ENCODE data around the gene DNAJC11. TPM values are rescaled to one million over a fixed set of nuclear protein-coding genes. Genes with fewer than 3 reads are reported as not detected.
"Not testable (repeated sequence)": the region's sequence is repeated elsewhere in the genome, so short reads cannot be mapped to it uniquely, and the experiment has no call there.

Gene DNAJC11
- total RNA-seq, 1 experiment from 2014 or later = 44.7 TPM

- DNase-seq (ENCODE audit: low read depth) = peak; percentile 98
These were observed 100.3 kb downstream of the DNAJC11 start for GRCh38 chr1:6601049-6601922.

- DNase-seq (ENCODE audit: low read depth) = no peak
These were observed 101.1 kb downstream of the DNAJC11 start for GRCh38 chr1:6600410-6601048.

GRCh38 chr1:6599991-6600390 is 101.6 kb downstream of the DNAJC11 start:
- DNase-seq (ENCODE audit: low read depth) = not testable (repeated sequence)

- DNase-seq (ENCODE audit: low read depth) = no peak
These were observed 102.3 kb downstream of the DNAJC11 start for GRCh38 chr1:6599141-6599975.

- DNase-seq (ENCODE audit: low read depth) = no peak
These were observed 103.9 kb downstream of the DNAJC11 start for GRCh38 chr1:6597777-6598131.

- no peak for DNase-seq (ENCODE audit: low read depth)
These were observed 104.5 kb downstream of the DNAJC11 start for GRCh38 chr1:6596886-6597776.

- DNase-seq (ENCODE audit: low read depth) = no peak
These were observed 105.3 kb downstream of the DNAJC11 start for GRCh38 chr1:6596351-6596750.

- DNase-seq (ENCODE audit: low read depth) = no peak
These were observed 106.5 kb downstream of the DNAJC11 start for GRCh38 chr1:6594977-6595740.

GRCh38 chr1:6593810-6594209 is 107.8 kb downstream of the DNAJC11 start:
- DNase-seq (ENCODE audit: low read depth) = no peak

GRCh38 chr1:6592865-6593593 is 108.6 kb downstream of the DNAJC11 start:
- DNase-seq (ENCODE audit: low read depth) = no peak

- DNase-seq (ENCODE audit: low read depth) = no peak
These were observed 109.2 kb downstream of the DNAJC11 start for GRCh38 chr1:6592441-6592840.

GRCh38 chr1:6591644-6592043 is 110.0 kb downstream of the DNAJC11 start:
- DNase-seq (ENCODE audit: low read depth) = no peak

GRCh38 chr1:6591222-6591621 is 110.4 kb downstream of the DNAJC11 start:
- no peak for DNase-seq (ENCODE audit: low read depth)

GRCh38 chr1:6590046-6590445 is 111.6 kb downstream of the DNAJC11 start:
- no peak for DNase-seq (ENCODE audit: low read depth)

GRCh38 chr1:6588893-6589520 is 112.6 kb downstream of the DNAJC11 start:
- no peak for DNase-seq (ENCODE audit: low read depth)

GRCh38 chr1:6588128-6588892 is 113.3 kb downstream of the DNAJC11 start:
- DNase-seq (ENCODE audit: low read depth) = no peak

- DNase-seq (ENCODE audit: low read depth) = peak; percentile 28
These were observed 114.2 kb downstream of the DNAJC11 start for GRCh38 chr1:6587261-6588005.
